Measurements from ENCODE around the gene DUS1L. TPM values are rescaled to one million over a fixed set of nuclear protein-coding genes. Genes with fewer than 3 reads are reported as not detected.
A peak's percentile ranks its signal among the peaks of the same experiment; 100 is the strongest.

Gene DUS1L
- total RNA-seq, 5 donors from 2014 or later (not counting 1 experiment from before 2014, with no cell fraction given): 137 to 186 (median 177) TPM

DNA sequence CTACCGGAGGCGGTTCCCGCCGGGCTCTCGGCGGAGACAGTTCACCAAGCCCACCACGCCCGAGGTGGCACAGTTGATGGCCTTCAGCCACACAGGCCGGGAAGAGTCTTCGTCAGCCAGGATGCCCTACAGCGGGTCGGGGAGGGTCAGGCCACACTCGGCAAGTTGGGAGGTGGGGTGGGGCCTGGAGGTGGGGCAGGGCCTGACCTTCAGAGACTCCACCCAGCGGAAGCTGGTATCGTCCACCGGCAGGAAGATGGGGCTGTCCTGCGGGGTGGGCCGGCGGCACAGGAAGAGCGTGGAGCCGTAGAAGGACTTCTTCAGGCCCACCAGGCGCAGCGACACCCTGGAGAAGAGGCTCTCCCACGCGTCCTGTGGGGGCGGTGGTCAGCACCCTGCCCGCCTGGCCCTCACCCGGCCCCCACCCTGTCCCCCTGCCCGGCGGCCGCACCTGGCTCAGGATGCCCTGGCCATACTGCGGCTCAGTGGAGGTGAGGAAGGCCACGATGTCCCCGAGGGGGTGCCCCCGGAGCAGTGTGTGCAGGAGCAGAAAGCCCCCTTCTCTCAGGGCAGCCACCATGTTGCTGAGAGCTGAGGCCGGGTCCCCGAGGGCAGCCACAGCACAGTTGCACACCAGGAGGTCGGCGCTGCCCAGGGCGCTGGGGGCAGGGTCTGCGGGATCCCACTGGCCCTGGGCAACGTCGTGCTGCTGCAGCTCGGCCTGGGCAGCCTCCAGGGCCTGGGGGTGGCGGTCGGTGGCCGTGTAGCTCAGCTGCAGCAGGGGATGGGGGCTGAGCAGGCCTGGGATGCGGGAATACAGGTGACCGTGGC is 19.6 kb upstream of the DUS1L start:
- H3K36me3 ChIP-seq (ENCODE audit: control insufficient read depth in 2 of 2, extremely low read depth in 1 of 2, insufficient read depth in 1 of 2, low read length in 1 of 2): peaks cover 36 to 82% of the 10 kb centered on the region in 2 donors
- H3K27ac ChIP-seq (ENCODE audit: low read length): no peak overlapping the region
- no peak overlapping the region for H3K4me3 Mint-ChIP-seq
- H3K27me3 ChIP-seq (replicated peaks in 1 of 2; ENCODE audit: control insufficient read depth in 2 of 2, extremely low read depth in 1 of 2, insufficient read depth in 2 of 2, low read length in 1 of 2): no peaks in the 10 kb centered on the region
- ChIA-PET POLR2A (no interaction called here), CTCF (interaction anchor here in 1 of 2 donors (0.7 kb wide), 1 partner anchor 112 kb away, joined by 3 read pairs; no protein-coding TSS in a partner anchor)
- H3K27me3 Mint-ChIP-seq: no peaks in the 10 kb centered on the region
- no peak overlapping the region for H3K27ac Mint-ChIP-seq
- peaks cover 4% of the 10 kb centered on the region for H3K36me3 Mint-ChIP-seq
- 92% methylated on average over 37 of the region's 49 CpGs for WGBS (ENCODE audit: insufficient coverage)
- ATAC-seq (replicated peaks in 1 of 4) (no peak), DNase-seq (peak in 1 of 35 experiments; percentile 0)
- no peaks in the 10 kb centered on the region for H3K9me3 Mint-ChIP-seq
- H3K9me3 ChIP-seq: no peaks in the 10 kb centered on the region
- H3K4me1 Mint-ChIP-seq: no peaks in the 10 kb centered on the region
- no peak overlapping the region for H3K4me3 ChIP-seq (ENCODE audit: control insufficient read depth in 1 of 2, extremely low read depth in 1 of 2, low read length in 1 of 2)
- no peaks in the 10 kb centered on the region for H3K4me1 ChIP-seq (ENCODE audit: control insufficient read depth in 1 of 2, extremely low read depth in 1 of 2, insufficient read depth in 2 of 2, low read length in 2 of 2)

GRCh38 chr17:82084373-82085030 is 18.9 kb upstream of the DUS1L start:
- Histone ChIP-seq H3K27me3 (replicated peaks in 1 of 2; ENCODE audit: control insufficient read depth in 2 of 2, extremely low read depth in 1 of 2, insufficient read depth in 2 of 2, low read length in 1 of 2) (no peaks in the 10 kb centered on the region), H3K9me3 (no peaks in the 10 kb centered on the region), H3K27ac (ENCODE audit: low read length) (no peak overlapping the region), H3K4me1 (ENCODE audit: control insufficient read depth in 1 of 2, extremely low read depth in 1 of 2, insufficient read depth in 2 of 2, low read length in 2 of 2) (no peaks in the 10 kb centered on the region), H3K4me3 (ENCODE audit: control insufficient read depth in 1 of 2, extremely low read depth in 1 of 2, low read length in 1 of 2) (no peak overlapping the region), H3K36me3 (ENCODE audit: control insufficient read depth in 2 of 2, extremely low read depth in 1 of 2, insufficient read depth in 1 of 2, low read length in 1 of 2) (peaks cover 37 to 81% of the 10 kb centered on the region in 2 donors)
- no peak for ATAC-seq (replicated peaks in 1 of 4)
- ChIA-PET CTCF (interaction anchor here in 1 of 2 donors (0.7 kb wide), 1 partner anchor 113 kb away, joined by 3 read pairs; no protein-coding TSS in a partner anchor), POLR2A (no interaction called here)
- H3K4me1 Mint-ChIP-seq: no peaks in the 10 kb centered on the region
- WGBS (ENCODE audit: insufficient coverage): 95% methylated on average over 24 of the region's 31 CpGs
- no peak overlapping the region for H3K27ac Mint-ChIP-seq
- H3K36me3 Mint-ChIP-seq: peaks cover 8% of the 10 kb centered on the region
- DNase-seq: peak in 1 of 35 experiments; percentile 1
- no peaks in the 10 kb centered on the region for H3K9me3 Mint-ChIP-seq
- no peak overlapping the region for H3K4me3 Mint-ChIP-seq
- no peaks in the 10 kb centered on the region for H3K27me3 Mint-ChIP-seq

GRCh38 chr17:82083533-82084359 is 18.1 kb upstream of the DUS1L start:
- 91% methylated on average over 45 of the region's 55 CpGs for WGBS (ENCODE audit: insufficient coverage)
- ChIA-PET CTCF (no interaction called here), POLR2A (no interaction called here)
- no peaks in the 10 kb centered on the region for H3K4me1 ChIP-seq (ENCODE audit: control insufficient read depth in 1 of 2, extremely low read depth in 1 of 2, insufficient read depth in 2 of 2, low read length in 2 of 2)
- Mint-ChIP-seq H3K4me1 (no peaks in the 10 kb centered on the region), H3K27ac (no peak overlapping the region), H3K4me3 (no peak overlapping the region), H3K9me3 (no peaks in the 10 kb centered on the region), H3K27me3 (no peaks in the 10 kb centered on the region), H3K36me3 (peaks cover 8% of the 10 kb centered on the region)
- no peak overlapping the region for H3K27ac ChIP-seq (ENCODE audit: low read length)
- H3K27me3 ChIP-seq (replicated peaks in 1 of 2; ENCODE audit: control insufficient read depth in 2 of 2, extremely low read depth in 1 of 2, insufficient read depth in 2 of 2, low read length in 1 of 2): no peaks in the 10 kb centered on the region
- DNase-seq (peak in 1 of 35 experiments; percentile 4), ATAC-seq (replicated peaks in 1 of 4) (no peak)
- peaks cover 41 to 78% of the 10 kb centered on the region in 2 donors for H3K36me3 ChIP-seq (ENCODE audit: control insufficient read depth in 2 of 2, extremely low read depth in 1 of 2, insufficient read depth in 1 of 2, low read length in 1 of 2)
- H3K9me3 ChIP-seq: no peaks in the 10 kb centered on the region
- H3K4me3 ChIP-seq (ENCODE audit: control insufficient read depth in 1 of 2, extremely low read depth in 1 of 2, low read length in 1 of 2): no peak overlapping the region

DNA sequence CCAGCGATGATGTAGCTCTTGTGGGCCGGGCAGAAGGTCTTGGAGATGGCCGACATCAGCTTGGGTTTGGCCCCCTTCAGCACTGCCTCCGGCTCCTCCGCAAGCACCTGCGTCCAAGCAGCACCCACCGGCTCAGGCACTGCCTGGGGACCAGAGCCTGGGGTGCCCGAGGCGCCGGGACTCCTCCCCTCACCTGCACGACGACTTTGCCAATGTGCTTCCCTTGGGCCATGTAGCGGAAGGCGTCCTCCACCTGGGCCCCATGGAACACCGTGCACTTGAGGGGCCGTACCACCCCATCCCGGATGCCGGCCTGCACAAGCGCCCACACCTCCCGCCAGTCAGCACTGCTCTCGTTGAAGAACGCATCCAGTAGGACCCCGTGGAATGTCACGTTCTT is 17.4 kb upstream of the DUS1L start:
- 95% methylated on average over 24 of the region's 24 CpGs for WGBS (ENCODE audit: insufficient coverage)
- H3K27me3 ChIP-seq (replicated peaks in 1 of 2; ENCODE audit: control insufficient read depth in 2 of 2, extremely low read depth in 1 of 2, insufficient read depth in 2 of 2, low read length in 1 of 2): no peaks in the 10 kb centered on the region
- ATAC-seq (replicated peaks in 1 of 4) (no peak), DNase-seq (peak in 1 of 35 experiments; percentile 1)
- H3K36me3 ChIP-seq (ENCODE audit: control insufficient read depth in 2 of 2, extremely low read depth in 1 of 2, insufficient read depth in 1 of 2, low read length in 1 of 2): peaks cover 41 to 71% of the 10 kb centered on the region in 2 donors
- ChIA-PET POLR2A (no interaction called here), CTCF (no interaction called here)
- H3K4me3 ChIP-seq (ENCODE audit: control insufficient read depth in 1 of 2, extremely low read depth in 1 of 2, low read length in 1 of 2): no peak overlapping the region
- H3K4me3 Mint-ChIP-seq: no peak overlapping the region
- no peaks in the 10 kb centered on the region for H3K27me3 Mint-ChIP-seq
- no peak overlapping the region for H3K27ac ChIP-seq (ENCODE audit: low read length)
- no peaks in the 10 kb centered on the region for H3K9me3 ChIP-seq
- no peaks in the 10 kb centered on the region for H3K9me3 Mint-ChIP-seq
- peaks cover 8% of the 10 kb centered on the region for H3K36me3 Mint-ChIP-seq
- no peaks in the 10 kb centered on the region for H3K4me1 Mint-ChIP-seq
- no peaks in the 10 kb centered on the region for H3K4me1 ChIP-seq (ENCODE audit: control insufficient read depth in 1 of 2, extremely low read depth in 1 of 2, insufficient read depth in 2 of 2, low read length in 2 of 2)
- no peak overlapping the region for H3K27ac Mint-ChIP-seq

DNA sequence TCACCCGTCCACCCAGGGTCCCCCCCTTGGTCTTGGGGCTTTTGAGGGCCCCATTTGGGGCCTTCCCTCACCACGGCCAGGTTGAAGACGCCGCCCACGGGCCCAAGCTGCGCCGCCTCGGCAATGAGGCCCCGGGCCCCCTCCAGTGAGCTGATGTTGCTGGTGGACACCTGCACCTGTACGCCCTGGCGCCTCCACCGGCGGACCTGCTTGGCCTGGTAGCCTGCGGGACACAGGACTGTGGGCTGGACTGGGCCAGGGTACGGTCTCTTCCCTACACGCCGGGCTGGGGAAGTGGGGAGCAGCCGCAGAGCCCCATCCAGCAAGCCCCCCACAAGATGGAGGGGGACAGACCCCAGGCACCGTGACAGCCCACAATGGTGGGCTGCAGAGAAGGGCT is 16.9 kb upstream of the DUS1L start:
- ATAC-seq (replicated peaks in 1 of 4) (no peak), DNase-seq (peak in 1 of 35 experiments; percentile 6)
- H3K4me1 Mint-ChIP-seq: no peaks in the 10 kb centered on the region
- Histone ChIP-seq H3K27me3 (replicated peaks in 1 of 2; ENCODE audit: control insufficient read depth in 2 of 2, extremely low read depth in 1 of 2, insufficient read depth in 2 of 2, low read length in 1 of 2) (no peaks in the 10 kb centered on the region), H3K36me3 (ENCODE audit: control insufficient read depth in 2 of 2, extremely low read depth in 1 of 2, insufficient read depth in 1 of 2, low read length in 1 of 2) (peaks cover 41 to 67% of the 10 kb centered on the region in 2 donors), H3K27ac (ENCODE audit: low read length) (no peak overlapping the region), H3K4me1 (ENCODE audit: control insufficient read depth in 1 of 2, extremely low read depth in 1 of 2, insufficient read depth in 2 of 2, low read length in 2 of 2) (no peaks in the 10 kb centered on the region), H3K4me3 (ENCODE audit: control insufficient read depth in 1 of 2, extremely low read depth in 1 of 2, low read length in 1 of 2) (no peak overlapping the region), H3K9me3 (no peaks in the 10 kb centered on the region)
- H3K9me3 Mint-ChIP-seq: no peaks in the 10 kb centered on the region
- H3K4me3 Mint-ChIP-seq: no peak overlapping the region
- peaks cover 8% of the 10 kb centered on the region for H3K36me3 Mint-ChIP-seq
- no peaks in the 10 kb centered on the region for H3K27me3 Mint-ChIP-seq
- WGBS (ENCODE audit: insufficient coverage): 89% methylated on average over 14 of the region's 19 CpGs
- H3K27ac Mint-ChIP-seq: no peak overlapping the region
- ChIA-PET CTCF (no interaction called here), POLR2A (no interaction called here)

GRCh38 chr17:82081966-82082365 is 16.4 kb upstream of the DUS1L start:
- Mint-ChIP-seq H3K36me3 (peaks cover 8% of the 10 kb centered on the region), H3K27ac (no peak overlapping the region), H3K4me1 (no peaks in the 10 kb centered on the region), H3K27me3 (no peaks in the 10 kb centered on the region), H3K9me3 (no peaks in the 10 kb centered on the region), H3K4me3 (no peak overlapping the region)
- Histone ChIP-seq H3K4me1 (ENCODE audit: control insufficient read depth in 1 of 2, extremely low read depth in 1 of 2, insufficient read depth in 2 of 2, low read length in 2 of 2) (no peaks in the 10 kb centered on the region), H3K27me3 (replicated peaks in 1 of 2; ENCODE audit: control insufficient read depth in 2 of 2, extremely low read depth in 1 of 2, insufficient read depth in 2 of 2, low read length in 1 of 2) (no peaks in the 10 kb centered on the region), H3K27ac (ENCODE audit: low read length) (no peak overlapping the region), H3K36me3 (ENCODE audit: control insufficient read depth in 2 of 2, extremely low read depth in 1 of 2, insufficient read depth in 1 of 2, low read length in 1 of 2) (peaks cover 41 to 62% of the 10 kb centered on the region in 2 donors), H3K9me3 (no peaks in the 10 kb centered on the region), H3K4me3 (ENCODE audit: control insufficient read depth in 1 of 2, extremely low read depth in 1 of 2, low read length in 1 of 2) (no peak overlapping the region)
- ATAC-seq (replicated peaks in 1 of 4): no peak
- DNase-seq: peak in 1 of 35 experiments; percentile 0
- 95% methylated on average over 21 of the region's 22 CpGs for WGBS (ENCODE audit: insufficient coverage)
- ChIA-PET CTCF (no interaction called here), POLR2A (no interaction called here)
